IPS DF 6.9 (cell line): ENCODE results near the gene PLA2R1.

Source experiments
- DNase-seq: peaks from one replicate; pipeline ENCODE4 v3.0.0-alpha.2; 2013; ENCODE audit warnings: low read depth, low spot score
- H3K27ac ChIP-seq: one replicate; pipeline ENCODE4 v1.5.1; 2013; ENCODE audit warnings: low read length, control low read depth
- H3K27me3 ChIP-seq: 2 replicates; pipeline ENCODE4 v1.6.1; 2013; ENCODE audit warnings: mild to moderate bottlenecking, low read length; ENCODE audit not compliant: control insufficient read depth, insufficient read depth
- H3K36me3 ChIP-seq: 2 replicates; pipeline ENCODE4 v1.6.1; 2013; ENCODE audit warnings: low read length; ENCODE audit not compliant: control insufficient read depth, insufficient read depth
- H3K4me1 ChIP-seq: 2 replicates; pipeline ENCODE4 v1.6.1; 2013; ENCODE audit warnings: low read length; ENCODE audit not compliant: control insufficient read depth, insufficient read depth
- H3K4me3 ChIP-seq: 2 replicates; pipeline ENCODE4 v1.5.1; 2013; ENCODE audit warnings: mild to moderate bottlenecking, low read length
- H3K9me3 ChIP-seq: 2 replicates; pipeline ENCODE4 v1.6.1; 2013; ENCODE audit warnings: low read length, inconsistent platforms; ENCODE audit not compliant: control insufficient read depth, insufficient read depth
- WGBS: extraction: QIAGEN DNeasy Blood & Tissue Kit; methylation state at CpG from one replicate; pipeline ENCODE4 v1.1.7; 2013; ENCODE audit warnings: mixed read lengths, missing lambda C conversion rate; ENCODE audit not compliant: insufficient read length, insufficient coverage; 5-methylcytosine and 5-hydroxymethylcytosine counted together

PLA2R1 gene

DNA sequence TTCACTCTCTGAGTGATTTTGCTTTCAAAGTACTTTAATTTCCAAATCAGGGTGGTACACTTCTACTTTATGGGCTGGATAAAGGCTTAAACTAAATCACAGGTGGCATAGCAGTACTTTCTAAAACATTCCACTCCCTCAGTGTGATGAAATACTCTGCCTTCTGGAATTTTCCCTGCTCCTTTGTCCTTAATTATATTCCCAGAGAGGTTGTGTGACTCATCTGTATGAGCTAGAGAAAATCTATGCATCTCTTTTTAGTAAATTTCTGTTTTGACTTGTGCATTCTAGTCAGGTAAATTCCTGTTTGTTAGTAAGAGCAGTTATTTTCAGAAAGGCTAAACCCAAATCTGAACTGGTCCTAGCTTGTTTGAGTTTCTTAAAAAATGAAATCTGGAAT lies 29.0 kb upstream of the PLA2R1 start:
- H3K9me3 ChIP-seq, result peaks cover 13% of the 10 kb centered on the region
- H3K4me1 ChIP-seq, result no peaks in the 10 kb centered on the region
- H3K27me3 ChIP-seq, result no peaks in the 10 kb centered on the region
- DNase-seq, result no peak
- H3K36me3 ChIP-seq, result no peaks in the 10 kb centered on the region
- H3K27ac ChIP-seq, result no peak overlapping the region
- H3K4me3 ChIP-seq, result no peak overlapping the region

DNA sequence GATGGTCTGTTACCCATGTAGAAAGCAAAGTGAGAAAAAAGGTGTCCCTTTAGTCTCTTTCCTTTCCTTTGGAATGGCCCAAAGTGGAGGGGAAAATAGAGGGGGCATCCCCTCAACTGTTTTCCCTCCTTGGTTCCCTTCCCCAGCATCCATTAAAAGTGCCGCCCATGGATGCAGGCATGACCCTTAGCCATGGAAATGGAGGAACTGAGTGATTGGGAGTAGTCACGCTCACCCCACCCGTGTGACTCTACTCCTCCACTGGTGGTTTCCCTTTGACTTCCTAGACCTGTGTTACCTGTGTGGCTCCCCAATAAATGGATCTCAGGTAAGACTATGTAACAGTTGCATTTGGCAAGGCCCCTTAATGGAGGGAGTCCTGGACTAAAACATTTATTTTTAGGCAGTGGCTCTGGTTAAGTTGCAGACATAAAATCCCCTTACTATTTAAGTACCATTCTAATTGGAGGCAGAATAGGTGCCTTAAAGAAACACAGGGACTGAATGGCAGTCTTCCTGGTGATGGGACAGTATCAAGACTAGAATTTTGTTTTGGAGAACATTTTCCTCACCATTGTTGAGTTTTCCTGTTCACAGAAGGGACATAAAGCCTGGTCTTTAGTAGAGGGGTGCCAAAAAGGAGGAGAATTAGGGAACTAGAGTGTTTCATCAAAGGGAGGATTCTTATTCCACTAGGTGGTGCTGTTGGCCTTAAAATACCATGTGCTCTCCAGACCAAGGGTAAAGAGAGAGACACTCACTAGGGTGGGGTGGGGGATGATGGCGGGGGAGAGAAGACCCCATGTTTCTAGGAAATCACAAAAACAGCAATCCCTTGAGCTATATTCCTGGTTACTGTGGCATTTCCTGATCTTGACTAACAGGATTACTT lies 25.7 kb upstream of the PLA2R1 start:
- WGBS, result no CpG with 5 or more reads among the region's 4 CpGs
- Histone ChIP-seq H3K27me3 (no peaks in the 10 kb centered on the region), H3K9me3 (peaks cover 12% of the 10 kb centered on the region), H3K36me3 (no peaks in the 10 kb centered on the region), H3K4me3 (no peak overlapping the region), H3K27ac (no peak overlapping the region), H3K4me1 (no peaks in the 10 kb centered on the region)
- peak; percentile 5 for DNase-seq

DNA sequence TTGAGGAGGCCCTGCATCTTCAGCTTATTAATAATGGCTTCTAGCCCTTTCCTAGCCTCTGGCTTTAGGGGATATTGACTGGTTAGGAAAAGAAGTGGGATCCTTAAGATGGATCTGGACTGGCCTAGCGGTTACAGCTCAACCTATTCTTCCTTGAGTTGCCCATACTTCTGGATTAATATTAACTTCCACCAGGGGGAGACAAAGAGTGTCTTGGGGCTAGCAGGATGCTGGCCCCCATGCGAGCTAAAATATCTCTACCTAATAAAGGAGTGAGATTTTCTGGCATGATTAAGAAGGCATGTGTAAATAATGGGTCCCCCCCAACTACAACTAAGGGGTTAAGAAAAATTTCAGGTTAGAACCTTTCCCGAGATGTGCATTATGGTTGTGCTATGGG lies 23.2 kb upstream of the PLA2R1 start:
- Histone ChIP-seq H3K27ac (no peak overlapping the region), H3K4me3 (no peak overlapping the region), H3K9me3 (peaks cover 12% of the 10 kb centered on the region), H3K4me1 (no peaks in the 10 kb centered on the region), H3K36me3 (no peaks in the 10 kb centered on the region), H3K27me3 (no peaks in the 10 kb centered on the region)
- no peak for DNase-seq
- no CpG with 5 or more reads among the region's 3 CpGs for WGBS

DNA sequence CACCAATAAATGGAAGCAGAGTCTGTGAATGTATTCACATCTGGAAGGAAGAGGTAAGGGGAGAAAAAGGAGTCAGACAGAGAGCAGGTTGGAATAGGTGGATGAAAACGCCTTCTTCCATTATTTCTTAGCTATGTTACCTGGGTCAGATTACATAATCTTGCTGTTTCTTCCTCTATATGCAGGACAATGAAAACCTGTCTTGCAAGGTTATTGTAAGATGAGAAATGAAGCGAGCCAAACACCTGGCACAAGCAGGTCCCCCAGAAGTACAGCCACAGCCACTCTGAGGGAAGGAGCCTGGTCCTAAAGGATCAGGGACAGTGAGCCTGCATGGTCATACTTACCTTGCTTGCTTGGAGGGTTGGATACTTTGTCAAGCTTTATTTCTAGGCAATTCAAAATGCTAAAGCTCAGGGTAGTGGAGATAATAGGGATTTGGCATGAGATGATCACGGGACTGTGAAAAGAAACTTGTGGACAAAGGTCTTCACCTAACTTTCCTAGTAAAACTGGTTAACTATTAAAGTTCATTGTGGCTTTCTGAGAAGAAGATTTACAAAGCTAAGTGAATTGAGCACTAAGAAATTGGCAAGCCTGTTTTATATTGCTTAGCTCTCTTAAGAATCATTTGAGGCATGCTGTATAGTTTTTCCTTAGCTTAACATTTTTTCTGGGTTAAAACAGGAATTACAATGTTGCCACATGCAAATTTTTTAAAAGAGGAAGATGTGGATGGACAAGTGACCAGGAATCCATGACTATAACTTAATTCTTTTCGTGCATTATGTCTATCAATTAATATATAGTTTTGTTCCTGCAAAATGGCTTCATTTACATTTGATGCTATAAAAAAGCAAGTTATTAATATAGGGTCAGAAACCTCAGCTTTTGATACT lies 15.7 kb upstream of the PLA2R1 start:
- WGBS, result no CpG with 5 or more reads among the region's 4 CpGs
- DNase-seq, result no peak
- Histone ChIP-seq H3K9me3 (no peaks in the 10 kb centered on the region), H3K27ac (no peak overlapping the region), H3K4me1 (no peaks in the 10 kb centered on the region), H3K36me3 (no peaks in the 10 kb centered on the region), H3K27me3 (no peaks in the 10 kb centered on the region), H3K4me3 (no peak overlapping the region)

DNA sequence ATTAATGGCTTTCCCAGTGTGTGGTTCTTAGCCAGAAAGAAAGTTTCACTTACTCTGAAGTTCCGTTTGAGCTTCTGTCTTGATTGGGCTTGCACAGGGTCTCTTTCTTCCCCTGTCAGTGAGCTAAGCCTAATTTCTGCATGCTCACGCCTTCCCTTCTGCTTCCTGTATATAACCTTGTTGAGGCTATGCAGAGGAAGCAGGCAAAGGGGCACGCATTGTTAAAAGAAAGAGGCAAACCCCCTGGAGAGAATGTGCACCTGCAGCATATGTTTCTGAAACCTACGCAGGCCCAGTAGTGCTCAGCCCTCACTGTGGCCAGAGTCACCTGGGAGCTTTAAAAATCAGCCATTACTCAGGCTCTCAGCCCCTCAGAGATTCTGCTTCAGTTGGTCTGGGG lies 14.5 kb upstream of the PLA2R1 start:
- Histone ChIP-seq H3K4me1 (no peaks in the 10 kb centered on the region), H3K9me3 (no peaks in the 10 kb centered on the region), H3K36me3 (no peaks in the 10 kb centered on the region), H3K4me3 (no peak overlapping the region), H3K27me3 (no peaks in the 10 kb centered on the region), H3K27ac (no peak overlapping the region)
- no peak for DNase-seq
- no CpG with 5 or more reads among the region's 4 CpGs for WGBS

DNA sequence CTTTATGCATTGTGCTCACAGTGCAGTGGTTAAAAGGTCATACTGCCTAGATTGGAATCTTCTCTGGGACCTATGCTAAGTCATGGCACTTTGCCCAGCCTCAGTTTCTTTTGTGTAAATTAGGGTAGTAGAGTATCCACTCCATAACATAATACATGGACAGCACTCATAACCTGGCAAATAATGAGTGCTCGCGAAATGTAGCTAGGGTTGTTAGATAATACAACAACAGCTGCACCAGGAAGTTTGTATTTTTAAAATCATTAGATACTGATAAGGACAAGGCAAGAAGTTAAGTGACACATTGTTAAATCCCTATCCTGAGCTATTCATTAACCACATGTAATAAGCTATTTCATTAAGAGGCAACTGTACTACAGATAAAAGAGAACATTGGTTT lies 13.8 kb upstream of the PLA2R1 start:
- no peak for DNase-seq
- no CpG with 5 or more reads among the region's 2 CpGs for WGBS
- no peaks in the 10 kb centered on the region for H3K9me3 ChIP-seq
- H3K36me3 ChIP-seq, result no peaks in the 10 kb centered on the region
- no peak overlapping the region for H3K4me3 ChIP-seq
- no peak overlapping the region for H3K27ac ChIP-seq
- no peaks in the 10 kb centered on the region for H3K27me3 ChIP-seq
- no peaks in the 10 kb centered on the region for H3K4me1 ChIP-seq

DNA sequence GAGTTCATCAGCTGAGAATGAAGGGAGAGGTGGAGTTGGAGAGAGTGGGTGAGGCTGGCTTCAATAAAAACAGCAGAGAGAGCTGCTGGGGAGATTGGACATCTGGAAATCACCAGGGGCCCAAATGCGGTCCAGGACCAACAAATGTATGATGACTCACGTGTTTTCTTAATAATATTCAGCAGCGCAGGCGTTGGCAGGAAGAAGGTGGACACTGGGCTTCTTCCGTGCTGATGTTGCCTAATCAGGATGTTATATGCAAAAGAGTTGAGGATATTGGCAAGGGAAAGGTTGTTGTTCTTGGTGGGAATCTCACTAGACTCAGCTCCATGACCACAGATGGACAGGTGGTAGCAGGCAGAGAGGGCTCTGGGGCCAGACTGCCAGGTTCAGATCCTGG lies 12.8 kb upstream of the PLA2R1 start:
- no CpG with 5 or more reads among the region's 5 CpGs for WGBS
- DNase-seq, result no peak
- Histone ChIP-seq H3K9me3 (no peaks in the 10 kb centered on the region), H3K36me3 (no peaks in the 10 kb centered on the region), H3K27me3 (no peaks in the 10 kb centered on the region), H3K27ac (no peak overlapping the region), H3K4me3 (no peak overlapping the region), H3K4me1 (no peaks in the 10 kb centered on the region)

DNA sequence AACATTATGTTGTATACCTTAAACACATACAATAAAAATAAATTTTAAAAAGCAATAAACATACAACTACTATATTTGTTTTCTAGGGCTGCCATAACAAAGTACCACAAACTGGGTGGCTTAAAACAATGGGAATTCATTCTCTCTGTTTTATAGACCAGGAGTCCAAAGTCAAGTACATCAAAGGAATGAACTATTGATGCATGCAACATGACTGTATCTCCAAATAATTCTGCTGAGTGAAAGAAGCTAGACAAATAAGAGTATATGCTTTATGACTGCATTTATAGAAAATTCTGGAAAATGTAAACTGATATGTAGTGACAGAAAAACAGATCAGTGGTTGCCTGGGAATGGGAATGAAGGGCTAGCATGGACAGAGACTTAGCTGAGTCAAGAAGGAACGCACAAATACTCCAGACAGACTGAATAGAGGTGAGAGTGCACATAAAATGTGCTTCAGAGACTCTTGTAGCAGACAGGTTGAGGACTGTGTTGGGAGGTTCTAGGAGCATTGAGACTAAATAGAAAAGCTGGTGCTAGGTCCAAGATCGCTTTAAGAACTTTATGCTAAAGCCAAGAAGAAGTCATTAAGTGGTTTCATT lies 11.0 kb upstream of the PLA2R1 start:
- no CpG with 5 or more reads among the region's 2 CpGs for WGBS
- Histone ChIP-seq H3K27me3 (no peaks in the 10 kb centered on the region), H3K4me3 (no peak overlapping the region), H3K4me1 (no peaks in the 10 kb centered on the region), H3K9me3 (no peaks in the 10 kb centered on the region), H3K36me3 (no peaks in the 10 kb centered on the region), H3K27ac (no peak overlapping the region)
- DNase-seq, result no peak

DNA sequence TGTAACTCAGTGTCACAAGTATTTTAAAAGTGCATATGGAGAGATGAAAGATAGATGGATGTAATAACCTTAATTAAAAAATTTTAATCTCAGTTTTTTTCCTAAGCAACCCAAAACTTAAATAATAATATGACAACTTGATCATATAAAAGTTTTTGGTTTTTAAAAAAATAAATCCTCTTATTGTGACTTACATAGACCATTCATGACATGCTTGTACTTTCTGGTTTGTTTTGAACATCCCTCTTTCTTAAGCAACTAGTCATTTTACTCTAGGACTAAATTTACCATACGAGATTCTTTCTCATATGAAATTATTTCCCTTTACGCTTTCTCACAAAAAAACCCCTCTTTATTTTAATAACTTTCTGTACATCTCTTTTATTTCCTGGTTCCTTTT lies 6.5 kb upstream of the PLA2R1 start:
- no peaks in the 10 kb centered on the region for H3K27me3 ChIP-seq
- 100% methylated on average over 2 of the region's 2 CpGs for WGBS
- no peaks in the 10 kb centered on the region for H3K4me1 ChIP-seq
- no peaks in the 10 kb centered on the region for H3K36me3 ChIP-seq
- no peak for DNase-seq
- no peak overlapping the region for H3K27ac ChIP-seq
- no peaks in the 10 kb centered on the region for H3K9me3 ChIP-seq
- no peak overlapping the region for H3K4me3 ChIP-seq

DNA sequence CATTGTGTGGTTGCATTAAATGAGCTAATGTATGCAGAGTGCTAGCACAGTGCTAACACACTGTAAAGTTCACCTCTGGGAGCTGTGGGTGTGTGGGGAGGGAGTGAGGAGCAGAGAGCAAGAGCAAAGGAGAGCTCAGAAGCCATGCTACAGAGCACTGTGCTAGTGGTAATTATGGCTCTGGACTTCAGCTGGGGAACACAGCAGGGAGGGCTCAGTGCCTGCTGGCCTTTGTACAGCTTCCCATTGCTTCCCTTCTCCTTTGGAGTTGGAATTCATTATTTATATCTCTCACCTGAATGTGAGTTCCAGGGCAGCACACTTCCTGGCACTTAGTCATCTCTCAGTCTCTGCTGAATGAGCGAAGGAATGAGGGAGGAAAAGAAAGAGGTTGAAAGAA lies 2.5 kb upstream of the PLA2R1 start:
- DNase-seq, result no peak
- Histone ChIP-seq H3K27ac (no peak overlapping the region), H3K4me1 (0 out of 2 replicates have a peak, but pooled peaks cover 1% of the 10 kb centered on the region), H3K9me3 (no peaks in the 10 kb centered on the region), H3K4me3 (no peak overlapping the region), H3K36me3 (no peaks in the 10 kb centered on the region), H3K27me3 (peaks cover 3% of the 10 kb centered on the region; the same call in 1 of the 2 replicates)
- no CpG with 5 or more reads among the region's 1 CpG for WGBS
